Measurements from ENCODE around the gene TNF.

TNF gene

GRCh38 chr6:31528821-31529328 is 46.5 kb upstream of the TNF start, which contains the start of gene MCCD1 (continued):
- TF ChIP-seq KLF1 (tag by site-specific recombination; IDR thresholded peaks at IDR 0.05) (peak; percentile 52; the same call in 1 of the 2 replicates), ZBTB7A (tag by site-specific recombination; IDR thresholded peaks at IDR 0.05; ENCODE audit: low read depth) (0 out of 2 replicates have a peak, but pooled peaks have one; percentile 17), ZNF324 (tag by site-specific recombination; IDR thresholded peaks at IDR 0.05) (no peak), ZBTB10 (tag by site-specific recombination; IDR thresholded peaks at IDR 0.05) (0 out of 2 replicates have a peak, but pooled peaks have one; percentile 40), ZSCAN16 (tag by site-specific recombination; IDR thresholded peaks at IDR 0.05) (no peak), ZFP41 (tag by site-specific recombination; IDR thresholded peaks at IDR 0.05; ENCODE audit: borderline replicate concordance) (no peak), ZNF654 (tag by site-specific recombination; IDR thresholded peaks at IDR 0.05; ENCODE audit: low read depth) (no peak), ZNF645 (tag by site-specific recombination; IDR thresholded peaks at IDR 0.05) (no peak), ZBTB48 (tag by site-specific recombination; IDR thresholded peaks at IDR 0.05) (no peak), ZNF138 (tag by site-specific recombination; IDR thresholded peaks at IDR 0.05; ENCODE audit: borderline replicate concordance) (no peak), ZNF398 (tag by site-specific recombination; IDR thresholded peaks at IDR 0.05) (peak; percentile 58), ZNF76 (tag by site-specific recombination; IDR thresholded peaks at IDR 0.05; ENCODE audit: borderline replicate concordance, low read depth) (no peak), ZNF776 (tag by site-specific recombination; IDR thresholded peaks at IDR 0.05; ENCODE audit: borderline replicate concordance) (no peak), ZNF707 (tag by site-specific recombination; IDR thresholded peaks at IDR 0.05) (no peak), ZNF830 (tag by site-specific recombination; IDR thresholded peaks at IDR 0.05; ENCODE audit: low read depth) (no peak), ZNF112 (tag by site-specific recombination; IDR thresholded peaks at IDR 0.05) (no peak), IKZF3 (tag by site-specific recombination; IDR thresholded peaks at IDR 0.05) (peak; percentile 63), ZNF558 (tag by site-specific recombination; IDR thresholded peaks at IDR 0.05) (no peak), ZBTB20 (tag by site-specific recombination; IDR thresholded peaks at IDR 0.05) (0 out of 2 replicates have a peak, but pooled peaks have one; percentile 9), ZNF274 (IDR thresholded peaks at IDR 0.05; ENCODE audit: low read length) (no peak), ZNF274 (tag by site-specific recombination; IDR thresholded peaks at IDR 0.05; ENCODE audit: borderline replicate concordance) (no peak), ZNF544 (tag by site-specific recombination; IDR thresholded peaks at IDR 0.05) (no peak), GLI2 (tag by site-specific recombination; IDR thresholded peaks at IDR 0.05; ENCODE audit: borderline replicate concordance, low read depth) (no peak), ZXDB (tag by site-specific recombination; IDR thresholded peaks at IDR 0.05) (no peak), ZNF585B (tag by site-specific recombination; IDR thresholded peaks at IDR 0.05) (0 out of 2 replicates have a peak, but pooled peaks have one; percentile 17), REST (tag by site-specific recombination; IDR thresholded peaks at IDR 0.05) (peak; percentile 64), ZNF621 (tag by site-specific recombination; IDR thresholded peaks at IDR 0.05) (no peak), HOXA7 (CRISPR knock-in tag; IDR thresholded peaks at IDR 0.05; ENCODE audit: borderline replicate concordance) (no peak), SCRT2 (tag by site-specific recombination; IDR thresholded peaks at IDR 0.05) (0 out of 2 replicates have a peak, but pooled peaks have one; percentile 46), ZNF19 (tag by site-specific recombination; IDR thresholded peaks at IDR 0.05; ENCODE audit: low read depth) (no peak), ZNF660 (tag by site-specific recombination; IDR thresholded peaks at IDR 0.05) (no peak)
- TF ChIP-seq, protein P1, sequence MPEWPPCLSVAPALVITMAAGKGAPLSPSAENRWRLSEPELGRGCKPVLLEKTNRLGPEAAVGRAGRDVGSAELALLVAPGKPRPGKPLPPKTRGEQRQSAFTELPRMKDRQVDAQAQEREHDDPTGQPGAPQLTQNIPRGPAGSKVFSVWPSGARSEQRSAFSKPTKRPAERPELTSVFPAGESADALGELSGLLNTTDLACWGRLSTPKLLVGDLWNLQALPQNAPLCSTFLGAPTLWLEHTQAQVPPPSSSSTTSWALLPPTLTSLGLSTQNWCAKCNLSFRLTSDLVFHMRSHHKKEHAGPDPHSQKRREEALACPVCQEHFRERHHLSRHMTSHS (tag by site-specific recombination; IDR thresholded peaks at IDR 0.05): no peak
